Raji (cell line): ENCODE data around the gene DLGAP1.

ENCODE experiments used
- POLR2A ChIP-seq: IDR thresholded peaks from 2 replicates; pipeline ENCODE4 v1.6.1; 2011; ENCODE audit warnings: low read depth, low read length, control low read depth; ENCODE audit not compliant: insufficient read depth

Gene DLGAP1

GRCh38 chr18:3540805-3541548, 914.1 kb downstream of the DLGAP1 start:
- TF ChIP-seq POLR2A = no peak

GRCh38 chr18:3538954-3539617, 916.0 kb downstream of the DLGAP1 start:
- no peak for TF ChIP-seq POLR2A

- no peak for TF ChIP-seq POLR2A
These were observed 916.7 kb downstream of the DLGAP1 start for GRCh38 chr18:3538456-3538855.

- TF ChIP-seq POLR2A = no peak
These were observed 924.3 kb downstream of the DLGAP1 start for GRCh38 chr18:3530807-3531206.

- TF ChIP-seq POLR2A = no peak
These were observed 925.5 kb downstream of the DLGAP1 start for GRCh38 chr18:3529601-3530000.

GRCh38 chr18:3529077-3529476, 926.0 kb downstream of the DLGAP1 start:
- TF ChIP-seq POLR2A = no peak

- TF ChIP-seq POLR2A = no peak
These were observed 926.9 kb downstream of the DLGAP1 start for GRCh38 chr18:3528231-3528630.

GRCh38 chr18:3526421-3527354, 928.4 kb downstream of the DLGAP1 start:
- no peak for TF ChIP-seq POLR2A

- TF ChIP-seq POLR2A = no peak
These were observed 929.2 kb downstream of the DLGAP1 start for GRCh38 chr18:3525870-3526420.

- TF ChIP-seq POLR2A = no peak
These were observed 930.4 kb downstream of the DLGAP1 start for GRCh38 chr18:3524706-3525105.

- TF ChIP-seq POLR2A = no peak
These were observed 934.6 kb downstream of the DLGAP1 start for GRCh38 chr18:3520230-3521085.

- TF ChIP-seq POLR2A = no peak
These were observed 940.5 kb downstream of the DLGAP1 start for GRCh38 chr18:3514312-3515216.

- no peak for TF ChIP-seq POLR2A
These were observed 941.6 kb downstream of the DLGAP1 start for GRCh38 chr18:3513481-3513880.
